Measurements from ENCODE around the gene ACSF3. TPM values are rescaled to one million over a fixed set of nuclear protein-coding genes. Genes with fewer than 3 reads are reported as not detected.

ACSF3 gene
- total and polyA plus RNA-seq, 2 donors (not counting 1 experiment from before 2014, with no cell fraction given): 45.2 to 113 TPM

DNA sequence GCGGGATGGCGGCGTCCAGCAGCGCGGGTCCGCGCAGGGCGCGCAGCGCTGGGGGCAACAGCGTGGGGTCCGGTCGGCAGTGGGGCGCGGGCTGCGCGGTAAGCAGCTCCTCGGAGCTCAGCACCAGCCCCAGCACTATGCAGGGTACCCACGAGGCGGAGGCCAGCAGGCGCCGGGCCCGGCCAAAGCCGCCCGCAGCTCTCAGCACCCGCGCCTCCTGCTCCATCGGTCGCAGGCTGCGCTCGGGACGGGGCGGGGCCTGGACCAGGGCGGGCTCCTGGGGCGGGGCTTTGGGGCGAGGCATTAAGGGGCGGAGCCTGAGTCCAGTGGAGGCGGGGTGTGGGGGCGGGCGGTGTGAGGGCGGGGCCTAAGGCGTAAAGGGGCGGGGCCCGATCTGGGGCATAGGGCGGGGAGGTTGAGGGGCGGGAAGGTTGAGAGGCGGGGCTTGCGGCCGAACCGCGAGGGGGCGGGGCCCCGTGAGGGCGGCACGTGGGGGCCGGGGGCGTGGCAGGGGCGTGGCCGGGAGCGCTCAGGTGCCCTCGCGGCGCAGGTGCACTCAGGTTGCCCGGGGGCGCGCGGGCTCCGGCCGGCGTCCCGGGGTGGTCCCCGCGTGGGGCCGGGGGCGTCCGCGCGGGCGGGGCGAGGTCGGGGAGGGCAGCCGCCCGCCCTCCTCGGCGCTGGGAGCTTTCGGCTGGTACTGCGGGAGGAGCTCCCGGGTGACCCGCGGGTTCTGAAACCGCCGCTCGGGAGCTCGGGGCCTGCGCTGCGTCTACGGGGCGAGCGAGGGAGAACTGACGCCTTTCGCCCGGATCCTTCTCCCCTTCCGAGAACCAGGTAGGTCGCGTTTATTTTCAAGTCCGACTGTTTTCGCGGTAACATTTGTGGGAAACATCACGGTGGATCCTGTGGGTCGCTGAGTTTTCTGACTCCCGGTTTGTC, 108.1 kb downstream of the ACSF3 start:
- intact Hi-C loops (cut with micrococcal nuclease): no loop called here

More for the DNA sequence above, 108.1 kb downstream of the ACSF3 start:
- TF ChIP-seq CTCF (IDR thresholded peaks at IDR 0.05): no peak
- no peak for TF ChIP-seq EZH2 (IDR thresholded peaks at IDR 0.05; ENCODE audit: borderline replicate concordance, insufficient read depth, low read depth, low read length, poor library complexity, severe bottlenecking)
- Mint-ChIP-seq H3K27ac (no peak overlapping the region), H3K9me3 (ENCODE audit: insufficient read depth) (no peaks in the 10 kb centered on the region), H3K4me1 (peaks cover 13% of the 10 kb centered on the region), H3K4me3 (peak overlapping the region; percentile 76), H3K27me3 (peaks cover 32% of the 10 kb centered on the region)
- CTCF ChIA-PET: interaction anchor here (1.4 kb wide), 1 partner anchor 464 kb away, joined by 5 read pairs; no protein-coding TSS in a partner anchor
- no peak overlapping the region for H3K27ac ChIP-seq (ENCODE audit: low read length in 2 of 2)
- H3K36me3 ChIP-seq (replicated peaks in 1 of 2; ENCODE audit: control extremely low read depth in 1 of 2, control insufficient read depth in 1 of 2, extremely low read depth in 1 of 2, insufficient read depth in 2 of 2, low read length in 1 of 2): no peaks in the 10 kb centered on the region
- ATAC-seq (ENCODE audit: low read depth) (peak; percentile 93), DNase-seq (peak; percentile 75)
- WGBS (ENCODE audit: insufficient coverage): 3% methylated on average over 94 of the region's 111 CpGs
- H3K4me3 ChIP-seq (ENCODE audit: control extremely low read depth in 1 of 5, extremely low read depth in 1 of 5, insufficient read depth in 1 of 5, low read depth in 2 of 5, low read length in 4 of 5): peak overlapping the region in 2 of 5 experiments; percentile 6 to 36
- H4K20me1 ChIP-seq (ENCODE audit: control insufficient read depth, insufficient read depth, low read length, poor library complexity, severe bottlenecking): no peaks in the 10 kb centered on the region
- H3K9ac ChIP-seq (ENCODE audit: low read length): no peak overlapping the region
- POLR2A ChIA-PET: no interaction called here
- peak overlapping the region; percentile 22 for H2AFZ ChIP-seq (ENCODE audit: insufficient read depth, low read depth, low read length, poor library complexity, severe bottlenecking)
- H3K79me2 ChIP-seq (ENCODE audit: control insufficient read depth, insufficient read depth, low read length): no peaks in the 10 kb centered on the region
- peak overlapping the region; percentile 81 for H3K4me2 ChIP-seq (replicated peaks; ENCODE audit: low read depth, low read length, poor library complexity, severe bottlenecking)
- peaks cover 0 to 54% (median 25%) of the 10 kb centered on the region in 4 experiments for H3K27me3 ChIP-seq (replicated peaks in 1 of 4; ENCODE audit: control extremely low read depth in 1 of 4, control insufficient read depth in 3 of 4, insufficient read depth in 4 of 4, low read length in 3 of 4)
- H3K9me3 ChIP-seq (ENCODE audit: control extremely low read depth in 1 of 3, control insufficient read depth in 2 of 3, insufficient read depth in 1 of 3, low read length in 2 of 3): peaks cover 0 to 27% (median 3%) of the 10 kb centered on the region in 3 donors
- peaks cover 15% of the 10 kb centered on the region in 2 donors for H3K4me1 ChIP-seq (ENCODE audit: control insufficient read depth in 2 of 2, insufficient read depth in 2 of 2, low read length in 2 of 2)

All from B cell (primary cell).